Stimulated activated CD8-positive, alpha-beta memory T cell treated with anti-CD3 and anti-CD28 coated beads, Interleukin-2, amount 100 ng/mL, for 48 hours (primary cell): Measurements from ENCODE around the gene MICU1.
"Not testable (repeated sequence)": the region's sequence is repeated elsewhere in the genome, so short reads cannot be mapped to it uniquely, and the experiment has no call there.

Experiments used
- DNase-seq, 2 donors: peaks; one replicate each; pipeline ENCODE4 v3.0.0-alpha.2; 2020; ENCODE audit warnings: low read depth in 2 of 2

MICU1 gene

DNA sequence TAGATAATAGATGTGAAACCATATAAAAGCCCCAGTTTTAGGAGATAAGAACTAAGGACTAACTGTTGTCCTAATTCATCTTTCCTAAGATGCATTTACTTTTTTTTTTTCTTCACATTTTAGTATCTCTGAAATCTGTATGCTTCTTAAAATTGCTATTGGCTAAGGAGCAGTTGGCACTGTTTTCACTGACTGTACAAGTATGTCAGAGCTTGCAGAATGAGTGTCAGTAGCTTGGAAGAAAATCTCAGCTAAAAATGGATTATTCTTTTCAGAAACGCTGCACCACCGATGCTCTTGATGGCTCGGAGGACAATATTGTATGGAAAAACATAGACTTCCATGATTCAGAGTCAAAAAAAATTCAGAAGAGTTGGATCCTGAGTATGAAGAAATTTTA, 180.0 kb downstream of the MICU1 start:
- DNase-seq, result no peak

DNA sequence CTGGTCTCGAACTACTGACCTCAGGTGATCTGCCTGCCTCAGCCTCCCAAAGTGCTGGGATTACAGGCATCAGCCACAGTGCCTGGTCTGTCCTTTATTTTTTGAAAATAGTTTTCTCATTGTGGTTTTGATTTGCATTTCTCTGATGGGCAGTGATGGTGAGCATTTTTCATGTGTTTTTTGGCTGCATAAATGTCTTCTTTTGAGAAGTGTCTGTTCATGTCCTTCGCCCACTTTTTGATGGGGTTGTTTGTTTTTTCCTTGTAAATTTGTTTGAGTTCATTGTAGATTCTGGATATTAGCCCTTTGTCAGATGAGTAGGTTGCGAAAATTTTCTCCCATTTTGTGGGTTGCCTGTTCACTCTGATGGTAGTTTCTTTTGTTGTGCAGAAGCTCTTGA, 182.9 kb downstream of the MICU1 start:
- not testable (repeated sequence) for DNase-seq

DNA sequence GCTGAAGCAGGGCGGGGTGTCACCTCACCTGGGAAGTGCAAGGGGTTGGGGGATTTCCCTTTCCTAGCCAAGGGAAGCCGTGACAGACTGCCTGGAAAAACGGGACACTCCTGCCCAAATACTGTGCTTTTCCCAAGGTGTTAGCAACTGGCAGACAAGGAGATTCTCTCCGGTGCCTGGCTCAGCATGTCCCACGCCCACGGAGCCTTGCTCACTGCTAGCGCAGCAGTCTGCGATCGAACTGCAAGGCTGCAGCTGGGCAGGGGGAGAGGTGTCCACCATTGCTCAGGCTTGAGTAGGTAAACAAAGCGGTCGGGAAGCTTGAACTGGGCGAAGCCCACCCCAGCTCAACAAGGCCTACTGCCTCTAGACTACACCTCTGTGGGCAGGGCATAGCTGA, 190.3 kb downstream of the MICU1 start:
- DNase-seq, result no peak

DNA sequence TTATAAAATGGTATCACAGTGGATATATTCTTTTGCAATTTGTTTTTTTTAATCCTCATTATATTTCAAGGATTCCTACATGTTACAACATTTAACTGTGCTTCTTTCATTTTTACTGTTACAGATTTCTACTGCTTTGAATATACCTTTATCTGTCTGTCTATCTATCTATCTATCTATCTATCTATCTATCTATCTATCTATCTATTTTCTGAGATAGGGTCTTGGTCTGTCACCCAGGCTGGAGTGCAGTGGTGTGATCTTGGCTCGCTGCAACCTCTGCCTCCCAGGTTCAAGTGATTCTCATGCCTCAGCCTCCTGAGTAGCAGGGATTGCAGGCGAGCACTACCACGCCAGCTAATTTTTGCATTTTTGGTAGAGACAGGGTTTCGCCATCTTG, 194.9 kb downstream of the MICU1 start:
- DNase-seq, result not testable (repeated sequence)

DNA sequence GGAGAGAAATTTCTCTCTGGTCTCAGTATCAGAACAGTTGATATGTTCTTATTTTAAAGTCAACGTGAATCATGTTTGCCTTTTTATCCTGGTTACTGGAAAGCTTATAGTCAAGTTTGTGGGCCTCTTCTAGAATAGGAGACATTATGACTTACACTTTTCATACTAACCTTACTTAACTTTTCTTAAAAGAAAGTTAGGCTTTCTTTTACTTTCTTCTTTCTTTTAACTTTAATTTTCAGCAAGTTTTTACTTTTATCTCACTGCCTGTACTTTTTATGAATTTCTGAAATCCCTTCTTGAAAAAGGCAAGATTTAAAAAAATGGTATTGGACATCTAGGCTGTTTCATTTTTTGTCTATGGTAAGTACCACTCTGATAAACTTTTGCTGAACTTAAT, 195.9 kb downstream of the MICU1 start:
- no peak for DNase-seq

DNA sequence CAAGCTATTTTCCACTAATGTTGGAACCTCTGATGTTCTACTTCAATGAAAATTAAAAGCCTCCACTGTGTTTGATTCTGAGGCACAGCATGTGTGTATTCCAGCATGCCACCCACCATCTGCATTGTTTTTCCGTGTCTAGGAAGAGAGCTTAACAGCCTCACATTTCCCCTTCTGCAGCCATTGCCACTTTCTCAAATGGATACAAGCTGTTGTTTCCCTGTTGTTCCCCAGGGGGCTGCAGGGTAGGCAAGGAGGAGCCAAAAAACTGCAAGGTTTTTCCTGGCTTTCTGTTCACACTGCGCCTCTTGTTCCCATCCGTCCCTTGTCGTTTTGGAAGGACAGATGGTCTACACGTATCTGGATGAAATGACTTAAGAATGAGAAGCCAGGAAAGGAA, 198.9 kb downstream of the MICU1 start:
- DNase-seq, result no peak

DNA sequence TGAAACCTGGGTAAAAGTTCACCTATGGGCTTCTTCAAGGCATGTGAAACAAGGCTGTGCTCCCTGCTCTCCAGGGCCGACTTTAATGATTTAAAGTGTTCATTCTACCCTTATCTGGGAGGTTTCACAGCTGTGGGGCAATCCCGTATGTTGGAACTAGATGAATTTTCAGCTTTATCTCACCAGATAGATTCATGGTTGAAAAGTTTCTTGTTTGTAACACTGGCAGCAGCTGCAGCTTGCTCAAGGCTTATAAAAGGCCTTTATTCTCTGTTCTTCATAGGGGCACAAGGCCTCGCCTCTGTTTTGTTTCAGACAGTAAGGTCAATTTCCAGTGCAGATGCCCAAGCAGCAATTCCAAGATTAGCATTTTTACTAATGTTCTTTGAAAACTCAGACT, 200.7 kb downstream of the MICU1 start:
- DNase-seq, result no peak

DNA sequence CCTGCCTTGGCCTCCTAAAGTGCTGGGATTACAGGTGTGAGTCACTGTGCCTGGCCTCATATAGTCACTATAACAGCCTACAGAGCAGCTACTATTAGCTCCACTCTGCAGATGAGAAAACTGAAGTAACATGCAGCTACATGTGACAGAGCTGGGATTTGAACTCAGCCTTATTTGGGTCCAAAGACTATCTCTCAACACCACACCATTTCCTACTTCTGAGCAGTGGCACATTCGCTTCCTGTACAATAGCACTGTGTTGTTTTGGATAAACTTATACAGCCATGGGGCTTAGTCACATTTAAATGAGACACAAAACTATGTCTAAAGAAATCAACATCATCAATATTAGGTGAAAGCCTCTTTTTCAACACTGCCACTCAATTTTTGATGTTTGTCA, 201.3 kb downstream of the MICU1 start:
- DNase-seq, result no peak

DNA sequence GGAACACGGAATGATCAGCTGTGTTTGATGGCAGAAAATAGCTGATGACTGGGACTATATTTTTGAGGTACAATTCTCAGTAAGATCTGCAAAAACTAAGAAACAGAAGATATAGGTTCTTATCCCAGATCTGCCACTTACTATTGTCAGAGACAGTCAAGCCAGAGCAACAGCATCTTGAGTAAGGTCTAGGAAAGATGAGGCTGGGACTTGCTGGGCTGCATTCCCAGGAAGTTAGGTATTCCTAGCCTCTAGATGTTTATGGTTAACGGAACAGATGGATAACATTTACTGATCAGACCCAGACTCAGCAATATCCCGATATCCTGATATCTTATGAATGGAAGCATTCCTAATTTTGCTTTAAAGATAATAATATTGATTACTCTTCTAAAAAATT, 202.5 kb downstream of the MICU1 start:
- DNase-seq, result no peak

DNA sequence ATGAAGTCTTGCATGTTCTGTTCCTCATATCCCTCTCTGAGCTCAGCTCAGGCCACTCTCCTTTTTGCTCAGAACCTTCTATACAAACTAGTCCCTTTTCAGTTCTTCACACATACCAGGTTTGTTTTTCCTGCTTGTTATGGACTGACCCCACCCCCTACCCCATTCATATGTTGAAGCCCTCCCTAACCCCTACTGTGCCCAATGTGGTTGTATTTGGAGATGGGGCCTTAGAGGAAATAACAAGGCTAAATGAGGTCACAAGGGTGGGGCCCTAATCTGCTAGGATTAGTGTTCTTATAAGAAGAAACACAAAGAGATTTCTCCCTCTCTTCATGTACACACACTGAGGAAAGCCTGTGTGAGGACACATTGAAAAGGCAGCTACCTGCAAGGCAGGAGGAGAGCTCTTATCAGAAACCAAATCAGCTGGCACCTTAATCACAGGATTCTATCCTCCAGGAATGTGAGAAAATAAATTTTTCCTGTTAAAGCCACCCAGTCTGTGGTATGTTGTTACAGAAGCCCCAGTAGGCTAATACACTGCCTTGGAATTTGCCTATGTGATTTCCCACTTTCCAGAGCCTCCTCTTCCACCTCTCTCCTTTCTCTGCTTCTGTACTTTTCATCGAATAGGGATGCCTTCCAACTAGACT, 203.9 kb downstream of the MICU1 start:
- DNase-seq, result no peak

DNA sequence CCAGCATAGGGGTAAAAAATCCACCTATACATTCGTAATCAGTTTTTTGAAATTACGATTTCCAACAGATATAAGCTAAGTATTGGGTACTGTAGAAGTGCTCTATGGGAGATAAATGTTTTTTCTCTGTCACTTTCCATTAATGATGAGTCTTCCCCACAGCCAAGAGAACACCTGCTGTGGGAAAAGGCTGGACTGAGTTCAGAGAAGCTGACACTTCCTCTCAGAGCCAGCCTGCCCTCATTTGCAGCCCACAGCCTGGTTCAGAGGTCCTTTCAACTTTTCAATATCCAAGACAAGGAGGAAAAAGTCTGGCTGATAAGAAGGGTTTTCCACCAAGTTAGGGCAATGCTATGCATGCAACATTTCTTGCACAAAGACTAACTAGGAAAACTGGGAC, 206.6 kb downstream of the MICU1 start:
- DNase-seq, result no peak

DNA sequence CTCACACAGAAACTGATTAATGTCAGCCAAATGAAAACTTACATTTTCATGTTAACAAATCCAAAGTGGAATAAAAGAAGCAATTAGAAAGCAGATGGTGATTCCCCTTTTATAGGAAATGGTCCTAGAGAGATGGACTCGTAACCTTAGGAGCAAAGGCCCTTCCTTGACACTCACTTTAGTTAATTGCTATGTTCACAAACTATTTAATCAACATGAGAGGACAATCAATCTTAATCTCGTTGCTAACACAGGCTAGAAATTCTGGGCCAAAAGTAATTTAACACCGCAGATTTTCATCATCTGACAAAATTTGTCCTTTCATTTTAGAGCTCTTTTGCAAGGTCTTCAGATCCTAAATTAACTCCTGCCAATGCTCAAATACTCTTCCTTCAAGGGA, 207.2 kb downstream of the MICU1 start:
- DNase-seq, result no peak

DNA sequence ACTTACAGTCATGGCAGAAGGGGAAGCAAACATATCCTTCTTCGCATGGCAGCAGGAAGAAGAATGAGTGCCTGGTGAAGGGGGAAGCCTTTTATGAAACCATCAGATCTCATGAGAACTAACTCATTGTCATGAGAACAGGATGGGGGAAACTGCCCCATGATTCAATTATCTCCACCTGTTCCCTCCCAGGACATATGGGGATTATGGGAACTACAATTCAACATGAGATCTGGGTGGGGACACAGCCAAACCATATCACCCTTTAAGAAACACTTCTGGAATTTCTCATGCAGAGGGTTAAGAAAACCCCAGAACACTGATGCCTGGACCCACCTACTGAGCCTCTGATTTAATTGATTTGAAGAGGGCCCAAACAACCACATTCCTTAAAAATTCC, 207.9 kb downstream of the MICU1 start:
- DNase-seq, result no peak

DNA sequence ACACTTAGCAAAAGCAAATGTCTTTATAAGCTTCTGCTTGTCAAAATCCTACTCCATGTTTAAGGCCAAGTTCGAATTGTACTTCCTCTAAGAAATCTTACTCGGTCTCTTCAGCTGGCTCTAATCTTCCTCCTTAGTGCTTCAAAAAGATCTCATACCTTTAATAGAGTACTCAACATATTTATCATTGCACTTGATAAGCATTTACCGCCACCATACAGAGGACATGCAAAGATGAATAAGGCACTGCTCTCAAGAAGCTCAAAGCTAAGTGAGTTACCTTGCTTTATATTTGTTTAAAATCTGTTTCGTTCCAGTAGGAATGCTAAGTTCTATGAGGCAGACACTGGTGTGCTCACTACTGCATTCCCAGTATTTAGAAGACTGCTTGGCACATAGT, 209.2 kb downstream of the MICU1 start:
- DNase-seq, result no peak

DNA sequence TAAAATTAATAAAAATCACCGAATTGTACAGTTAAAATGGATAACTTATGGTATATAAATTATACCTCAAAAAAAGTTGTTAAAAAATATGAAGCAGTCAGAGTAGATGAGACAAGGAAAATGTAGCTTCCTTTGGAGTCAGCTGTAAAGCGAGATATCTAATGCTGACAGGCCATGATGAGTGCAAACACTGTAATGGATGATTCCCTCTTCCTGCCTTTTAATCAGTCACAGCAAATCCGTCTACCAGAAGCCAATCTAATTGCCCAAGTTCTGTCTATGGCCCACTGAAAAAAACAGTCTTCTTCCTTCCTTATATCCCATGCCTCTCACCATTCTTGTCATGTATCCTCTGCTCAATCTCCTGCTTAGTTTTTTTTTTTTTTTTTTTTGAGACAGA, 211.2 kb downstream of the MICU1 start:
- no peak for DNase-seq

DNA sequence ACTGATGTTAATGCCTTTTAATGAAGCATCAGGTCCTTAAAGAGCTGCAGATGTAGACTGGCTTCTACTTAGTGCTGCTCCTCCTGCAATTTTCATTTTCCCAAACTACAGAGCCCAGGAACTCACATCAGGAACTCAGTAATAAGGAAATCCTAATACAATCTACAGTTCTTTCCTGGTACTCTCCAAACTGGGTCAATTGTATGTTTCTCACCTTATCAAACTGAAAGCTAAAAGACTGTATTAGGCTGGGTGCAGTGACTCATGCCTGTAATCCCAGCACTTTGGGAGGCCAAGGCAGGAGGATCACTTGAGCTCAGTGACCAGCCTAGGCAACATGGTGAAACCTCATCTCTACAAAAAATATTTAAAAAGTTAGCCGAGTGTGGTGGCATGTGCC, 216.7 kb downstream of the MICU1 start:
- DNase-seq, result no peak

DNA sequence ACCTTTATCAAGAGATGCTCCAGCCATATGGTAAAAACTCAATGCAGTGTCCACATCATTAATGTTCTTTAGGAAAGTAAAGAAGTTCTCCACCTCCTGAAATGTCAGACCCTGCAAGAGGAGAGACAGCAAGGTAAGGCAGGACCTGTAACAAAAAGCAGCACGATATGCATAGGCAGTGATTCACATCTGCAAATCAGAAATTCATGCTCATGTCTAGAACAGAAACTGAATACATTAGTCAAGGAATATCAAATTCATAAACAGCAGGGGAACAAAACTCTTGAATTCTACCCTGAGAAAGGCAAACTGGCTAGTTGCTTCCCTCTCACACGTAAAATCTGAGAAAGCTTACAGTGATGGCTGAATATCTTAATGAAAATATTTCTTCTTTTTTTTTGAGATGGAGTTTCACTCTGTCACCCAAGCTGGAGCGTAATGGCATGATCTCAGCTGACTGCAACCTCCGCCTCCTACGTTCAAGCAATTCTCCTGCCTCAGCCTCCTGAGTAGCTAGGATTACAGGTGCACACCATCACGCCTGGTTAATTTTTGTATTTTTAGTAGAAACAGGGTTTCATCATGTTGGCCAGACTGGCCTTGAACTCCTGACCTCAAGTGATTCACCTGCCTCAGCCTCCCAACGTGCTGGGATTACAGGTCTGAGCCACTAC, 217.8 kb downstream of the MICU1 start:
- DNase-seq, result no peak

DNA sequence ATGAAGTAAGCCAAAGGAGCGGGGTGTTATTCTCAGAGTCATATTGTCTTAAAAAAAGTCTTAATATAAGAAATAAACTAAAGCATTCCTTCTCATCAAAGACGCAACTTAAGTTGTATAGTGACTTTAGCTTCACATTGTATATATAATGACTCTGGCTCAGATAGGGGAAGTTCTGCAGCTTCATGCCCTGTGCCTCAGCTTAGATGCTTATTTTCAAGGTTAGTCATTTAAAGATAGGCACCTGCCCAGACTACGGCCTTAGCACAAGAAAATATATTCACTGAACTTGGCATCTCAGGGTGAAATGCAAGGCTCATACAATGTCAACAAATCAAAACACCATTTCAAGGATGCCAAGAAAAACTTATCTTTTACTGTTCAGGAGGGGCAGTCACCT, 218.4 kb downstream of the MICU1 start:
- no peak for DNase-seq

DNA sequence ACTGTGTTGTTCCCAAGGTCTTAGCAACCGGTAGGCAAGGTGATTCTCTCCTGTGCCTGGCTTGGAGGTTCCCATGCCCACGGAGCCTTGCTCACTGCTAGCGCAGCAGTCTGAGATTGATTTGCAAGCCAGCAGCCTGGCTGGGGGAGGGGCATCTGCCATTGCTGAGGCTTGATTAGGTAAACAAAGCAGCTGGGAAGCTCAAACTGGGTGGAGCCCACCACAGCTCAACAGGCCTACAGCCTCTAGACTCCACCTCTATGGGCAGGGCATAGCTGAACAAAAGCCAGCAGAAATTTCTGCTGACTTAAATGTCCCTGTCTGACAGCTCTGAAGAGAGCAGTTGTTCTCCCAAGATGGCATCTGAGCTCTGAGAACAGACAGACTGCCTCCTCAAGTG, 230.3 kb downstream of the MICU1 start:
- not testable (repeated sequence) for DNase-seq

DNA sequence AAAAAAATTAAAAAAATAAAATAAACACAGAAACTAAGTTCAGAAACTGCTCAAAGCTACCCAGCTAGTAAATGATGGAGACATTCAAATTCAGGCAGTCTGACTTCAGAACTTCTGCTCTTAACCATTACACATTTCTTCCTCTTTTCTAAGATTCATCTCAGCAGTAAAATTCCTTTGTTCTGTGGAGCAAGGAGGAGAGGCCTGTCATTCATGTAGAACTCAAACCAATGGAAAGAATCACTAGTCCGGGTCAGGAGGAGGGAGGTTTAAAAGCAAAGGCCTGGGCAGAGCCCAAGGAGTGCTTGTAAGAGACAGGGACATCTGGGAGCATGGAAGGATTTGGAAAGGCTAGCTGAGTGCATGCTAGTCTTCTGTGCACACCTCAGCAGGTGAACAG, 233.3 kb downstream of the MICU1 start:
- no peak for DNase-seq

DNA sequence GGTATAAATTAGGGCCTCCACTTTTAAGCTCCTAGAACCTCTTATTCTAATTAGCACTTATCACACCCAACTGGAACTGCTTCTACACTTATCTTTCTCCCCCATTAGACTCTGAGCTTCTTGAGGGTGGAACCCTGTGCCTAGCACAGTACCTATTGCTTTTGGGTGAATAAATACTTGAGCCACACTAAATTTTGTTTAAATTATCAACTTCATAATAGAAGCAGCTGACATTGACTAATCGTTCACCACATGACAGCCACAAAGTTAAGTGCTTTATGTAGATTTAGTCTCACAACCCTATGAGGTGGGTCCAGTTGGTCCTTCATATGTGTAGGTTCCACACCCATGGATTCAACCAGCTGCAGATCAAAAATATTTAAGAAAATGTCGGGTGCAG, 235.1 kb downstream of the MICU1 start:
- DNase-seq, result no peak

DNA sequence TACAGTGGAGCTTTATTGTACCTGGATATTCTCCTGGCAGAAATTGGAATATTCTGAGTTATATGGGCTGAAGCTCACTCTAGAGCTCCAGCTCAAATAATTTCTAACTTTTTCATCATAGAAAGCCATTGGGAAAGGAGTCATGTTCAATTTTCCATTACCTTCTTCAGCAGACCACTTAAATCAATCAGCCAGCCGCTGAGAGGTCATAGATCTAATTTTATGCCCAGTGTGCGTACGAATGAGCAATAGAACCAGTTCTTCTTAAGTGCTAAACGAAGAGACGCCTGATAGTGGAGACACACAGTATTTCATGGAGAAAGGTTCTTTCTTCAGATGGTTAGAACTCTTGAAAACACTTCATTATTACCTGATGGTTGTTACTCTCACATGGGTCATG, 236.2 kb downstream of the MICU1 start:
- DNase-seq, result no peak

DNA sequence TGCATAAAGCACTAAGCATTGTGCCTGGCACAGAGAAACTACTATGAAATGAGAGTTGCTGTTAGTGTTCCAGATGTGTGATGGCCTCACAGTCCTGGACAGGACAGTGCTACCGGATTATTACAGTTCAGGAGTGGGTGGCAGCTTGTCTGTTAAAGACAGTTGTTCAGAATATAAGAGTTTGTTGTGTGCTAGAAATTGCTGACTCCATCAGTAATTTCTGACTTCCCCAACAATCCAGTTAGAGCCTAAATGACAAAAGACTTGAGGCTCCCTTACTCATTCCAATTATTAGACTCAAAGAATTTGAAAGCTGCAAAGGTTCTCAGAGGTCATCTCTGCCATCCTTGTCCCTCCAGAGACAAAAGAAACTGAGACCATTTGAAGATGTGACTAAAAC, 236.9 kb downstream of the MICU1 start:
- DNase-seq, result no peak

DNA sequence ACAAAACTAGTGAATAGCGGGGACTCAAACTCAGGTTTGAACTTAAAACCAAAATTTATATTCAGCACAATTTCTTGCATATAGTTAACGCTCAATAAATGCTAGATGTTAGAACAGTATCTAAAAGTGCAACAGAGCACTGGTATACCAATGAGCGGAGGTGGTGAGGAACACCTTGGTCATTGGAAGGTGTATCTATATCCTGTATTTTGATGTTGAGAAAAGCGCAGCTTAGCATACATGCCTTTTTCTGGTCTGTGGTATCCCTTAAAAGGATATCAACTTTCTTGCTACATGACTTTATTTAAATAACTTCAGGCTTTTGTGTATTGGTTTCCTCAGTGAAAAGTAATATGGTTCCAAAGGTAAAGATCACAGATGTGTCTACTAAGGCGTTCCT, 237.8 kb downstream of the MICU1 start:
- DNase-seq, result no peak
